GM23338 (cell line): ENCODE data around the gene AZIN2. TPM values are rescaled to one million over a fixed set of nuclear protein-coding genes. Genes with fewer than 3 reads are reported as not detected.

Experiments used
- ATAC-seq: fragments of 200-7000 bp; cut with Tn5 transposase; 3 replicates; pipeline ENCODE4 v1.9.1; 2020
- DNase-seq: peaks from one replicate; pipeline ENCODE4 v3.0.0-alpha.2; 2015; ENCODE audit warnings: low spot score
- H2AFZ ChIP-seq: fragments of 200-600 bp; sonication (generic); 2 replicates; pipeline ENCODE4 v1.8.0; 2016; ENCODE audit warnings: antibody characterized with exemption, mild to moderate bottlenecking, moderate library complexity
- H3F3A ChIP-seq: fragments of 200-600 bp; sonication (generic); replicated peaks from 2 replicates; pipeline ENCODE4 v1.8.0; 2017; ENCODE audit warnings: antibody characterized with exemption, mixed run types, low read depth
- H3K27ac ChIP-seq: fragments of 200-600 bp; sonication (generic); 2 replicates; pipeline ENCODE4 v1.6.1; 2016; ENCODE audit warnings: low read depth
- H3K27me3 ChIP-seq: fragments of 200-600 bp; sonication (generic); 2 replicates; pipeline ENCODE4 v1.8.0; 2016; ENCODE audit warnings: mild to moderate bottlenecking, mixed run types, moderate library complexity; ENCODE audit not compliant: insufficient read depth
- H3K36me3 ChIP-seq: fragments of 200-600 bp; sonication (generic); 2 replicates; pipeline ENCODE4 v1.8.0; 2016; ENCODE audit warnings: mild to moderate bottlenecking; ENCODE audit not compliant: insufficient read depth
- H3K4me1 ChIP-seq: fragments of 200-600 bp; sonication (generic); 2 replicates; pipeline ENCODE4 v1.8.0; 2016; ENCODE audit warnings: mild to moderate bottlenecking, moderate library complexity; ENCODE audit not compliant: insufficient read depth
- H3K4me2 ChIP-seq: fragments of 200-600 bp; sonication (generic); 2 replicates; pipeline ENCODE4 v1.7.1; 2017; ENCODE audit warnings: mixed run types
- H3K4me3 ChIP-seq: fragments of 200-600 bp; sonication (generic); 2 replicates; pipeline ENCODE4 v1.6.1; 2016; ENCODE audit warnings: mixed run types
- H3K79me2 ChIP-seq: fragments of 200-600 bp; sonication (generic); replicated peaks from 2 replicates; pipeline ENCODE4 v1.8.0; 2017; ENCODE audit warnings: mild to moderate bottlenecking; ENCODE audit not compliant: insufficient read depth
- H3K9me2 ChIP-seq: fragments of 200-600 bp; sonication (generic); 2 replicates; pipeline ENCODE4 v1.8.0; 2017; ENCODE audit not compliant: insufficient read depth
- H4K20me1 ChIP-seq: fragments of 200-600 bp; sonication (generic); replicated peaks from 2 replicates; pipeline ENCODE4 v1.8.0; 2017; ENCODE audit warnings: mild to moderate bottlenecking; ENCODE audit not compliant: insufficient read depth
- H3K27ac Mint-ChIP-seq: 2 replicates; pipeline ENCODE4 v1.8.0; 2020; ENCODE audit warnings: inconsistent platforms, mild to moderate bottlenecking, moderate library complexity, mixed read lengths
- H3K27me3 Mint-ChIP-seq: 3 replicates; pipeline ENCODE4 v1.8.0; 2022; ENCODE audit warnings: low read depth, mild to moderate bottlenecking, moderate library complexity, mixed read lengths, inconsistent platforms; ENCODE audit not compliant: insufficient read depth, poor library complexity
- H3K36me3 Mint-ChIP-seq: 3 replicates; pipeline ENCODE4 v1.8.0; 2021; ENCODE audit warnings: low read depth, mild to moderate bottlenecking, inconsistent platforms, moderate library complexity, mixed read lengths
- H3K4me1 Mint-ChIP-seq: 3 replicates; pipeline ENCODE4 v1.8.0; 2020; ENCODE audit warnings: mild to moderate bottlenecking, inconsistent platforms, mixed read lengths
- H3K4me3 Mint-ChIP-seq: 3 replicates; pipeline ENCODE4 v1.8.0; 2021; ENCODE audit warnings: moderate library complexity, mild to moderate bottlenecking, inconsistent platforms, mixed read lengths
- H3K9me3 Mint-ChIP-seq: 3 replicates; pipeline ENCODE4 v1.8.0; 2020; ENCODE audit warnings: moderate library complexity, mild to moderate bottlenecking, inconsistent platforms, mixed read lengths
- CREB1 ChIP-seq: fragments of 250-450 bp; sonication (Bioruptor Pico); IDR thresholded peaks from 2 replicates; pipeline ENCODE4 v1.5.0; 2020; ENCODE audit warnings: low read depth, mild to moderate bottlenecking, moderate library complexity
- JUNB ChIP-seq: IDR thresholded peaks from one replicate; pipeline ENCODE4 v1.6.1; 2016; ENCODE audit warnings: antibody characterized with exemption; ENCODE audit not compliant: unreplicated experiment
- NANOG ChIP-seq: IDR thresholded peaks from 2 replicates; pipeline ENCODE4 v1.6.1; 2016; ENCODE audit warnings: antibody characterized with exemption, borderline replicate concordance
- POLR2AphosphoS5 ChIP-seq: IDR thresholded peaks from 2 replicates; pipeline ENCODE4 v1.6.1; 2016; ENCODE audit warnings: antibody characterized with exemption, low read depth
- STAT1 ChIP-seq: IDR thresholded peaks from one replicate; pipeline ENCODE4 v1.6.1; 2016; ENCODE audit warnings: antibody characterized with exemption; ENCODE audit not compliant: unreplicated experiment
- polyA plus RNA-seq: library from polyadenylated mRNA; unstranded; fragments of >200 nt; fragmentation: Nextera tagmentation; extraction: Ambion mirVana; gene quantifications from 2 replicates; pipeline ENCODE4 v1.2.1, GENCODE V29; 2016
- total RNA-seq: library from RNA; depleted of rRNA; stranded (reverse); fragments of >200 nt; shearing (Covaris generic); gene quantifications from 2 replicates; pipeline ENCODE4 v1.2.3, GENCODE V29; 2014
- TF ChIP-seq, protein P1 (sequence below): IDR thresholded peaks from one replicate; pipeline ENCODE4 v1.6.1; 2018; ENCODE audit warnings: antibody characterized with exemption; ENCODE audit not compliant: unreplicated experiment
- TF ChIP-seq, protein P2 (sequence below), 2 experiments: fragments of 200-600 bp in 1 of 2; sonication (generic) in 1 of 2; conservative IDR thresholded peaks; 2 replicates each; pipeline versions ENCODE4 v1.5.1 to v1.6.1; 2016 to 2017; ENCODE audit warnings: antibody characterized with exemption in 2 of 2, low read depth in 2 of 2, mild to moderate bottlenecking in 2 of 2, moderate library complexity in 1 of 2
- TF ChIP-seq, protein P3 (sequence below): fragments of 250-450 bp; sonication (Bioruptor Pico); IDR thresholded peaks from 2 replicates; pipeline ENCODE4 v1.5.0; 2020; ENCODE audit warnings: mild to moderate bottlenecking, moderate library complexity

The AZIN2 gene
- total and polyA plus RNA-seq, 2 experiments from 2014 or later = 0.37 to 1.2 TPM

DNA sequence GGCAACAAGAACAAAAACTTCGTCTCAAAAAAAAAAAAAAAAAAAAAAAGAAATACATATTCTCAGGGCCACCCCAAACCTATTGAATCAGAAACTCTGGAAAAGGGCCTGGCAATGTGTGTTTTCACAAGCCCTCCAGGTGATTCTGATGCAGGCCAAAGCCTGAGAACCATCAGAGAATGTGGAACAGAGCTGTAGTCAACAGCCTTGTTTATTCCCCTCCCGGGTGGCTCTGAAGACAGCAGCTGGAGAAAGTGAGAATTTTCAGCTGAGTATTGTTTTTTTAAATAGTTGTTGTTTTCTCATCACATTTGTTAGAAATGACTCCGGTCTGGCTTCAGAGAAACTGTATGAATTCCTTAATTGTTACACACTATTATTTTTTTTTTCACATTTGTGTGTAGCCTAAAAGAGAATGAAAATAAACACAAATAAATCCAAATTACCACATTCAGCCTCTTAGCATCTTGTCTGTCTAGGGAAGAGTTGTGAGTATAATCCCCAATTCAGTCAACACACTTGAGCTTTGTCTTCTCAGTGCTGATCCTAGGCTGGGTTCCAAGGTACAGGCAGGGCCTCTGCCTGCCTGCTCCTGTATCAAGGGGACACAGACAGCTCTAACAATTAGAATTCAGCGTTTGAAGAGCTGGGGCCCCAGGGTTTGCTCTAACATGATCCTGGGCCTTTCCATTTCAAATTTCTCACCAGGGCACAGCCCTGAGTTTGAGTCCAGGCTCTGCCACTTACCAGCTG lies 6.6 kb upstream of the AZIN2 start:
- H3K4me3 ChIP-seq = no peak overlapping the region
- DNase-seq (no peak), ATAC-seq (no peak)
- Mint-ChIP-seq H3K36me3 (no peaks in the 10 kb centered on the region), H3K9me3 (no peaks in the 10 kb centered on the region), H3K27ac (no peak overlapping the region), H3K4me1 (no peaks in the 10 kb centered on the region), H3K4me3 (no peak overlapping the region), H3K27me3 (peaks cover 2% of the 10 kb centered on the region)
- H4K20me1 ChIP-seq = no peaks in the 10 kb centered on the region
- H3K9me2 ChIP-seq = 0 out of 2 replicates have a peak, but pooled peaks cover 5% of the 10 kb centered on the region
- TF ChIP-seq POLR2AphosphoS5 (no peak), CREB1 (CRISPR knock-in tag) (no peak), JUNB (no peak), STAT1 (no peak)
- TF ChIP-seq, protein P1, sequence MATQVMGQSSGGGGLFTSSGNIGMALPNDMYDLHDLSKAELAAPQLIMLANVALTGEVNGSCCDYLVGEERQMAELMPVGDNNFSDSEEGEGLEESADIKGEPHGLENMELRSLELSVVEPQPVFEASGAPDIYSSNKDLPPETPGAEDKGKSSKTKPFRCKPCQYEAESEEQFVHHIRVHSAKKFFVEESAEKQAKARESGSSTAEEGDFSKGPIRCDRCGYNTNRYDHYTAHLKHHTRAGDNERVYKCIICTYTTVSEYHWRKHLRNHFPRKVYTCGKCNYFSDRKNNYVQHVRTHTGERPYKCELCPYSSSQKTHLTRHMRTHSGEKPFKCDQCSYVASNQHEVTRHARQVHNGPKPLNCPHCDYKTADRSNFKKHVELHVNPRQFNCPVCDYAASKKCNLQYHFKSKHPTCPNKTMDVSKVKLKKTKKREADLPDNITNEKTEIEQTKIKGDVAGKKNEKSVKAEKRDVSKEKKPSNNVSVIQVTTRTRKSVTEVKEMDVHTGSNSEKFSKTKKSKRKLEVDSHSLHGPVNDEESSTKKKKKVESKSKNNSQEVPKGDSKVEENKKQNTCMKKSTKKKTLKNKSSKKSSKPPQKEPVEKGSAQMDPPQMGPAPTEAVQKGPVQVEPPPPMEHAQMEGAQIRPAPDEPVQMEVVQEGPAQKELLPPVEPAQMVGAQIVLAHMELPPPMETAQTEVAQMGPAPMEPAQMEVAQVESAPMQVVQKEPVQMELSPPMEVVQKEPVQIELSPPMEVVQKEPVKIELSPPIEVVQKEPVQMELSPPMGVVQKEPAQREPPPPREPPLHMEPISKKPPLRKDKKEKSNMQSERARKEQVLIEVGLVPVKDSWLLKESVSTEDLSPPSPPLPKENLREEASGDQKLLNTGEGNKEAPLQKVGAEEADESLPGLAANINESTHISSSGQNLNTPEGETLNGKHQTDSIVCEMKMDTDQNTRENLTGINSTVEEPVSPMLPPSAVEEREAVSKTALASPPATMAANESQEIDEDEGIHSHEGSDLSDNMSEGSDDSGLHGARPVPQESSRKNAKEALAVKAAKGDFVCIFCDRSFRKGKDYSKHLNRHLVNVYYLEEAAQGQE = no peak
- no peaks in the 10 kb centered on the region for H3K79me2 ChIP-seq
- no peaks in the 10 kb centered on the region for H3F3A ChIP-seq
- H3K4me1 ChIP-seq = no peaks in the 10 kb centered on the region
- H3K27ac ChIP-seq = no peak overlapping the region
- H3K27me3 ChIP-seq = no peaks in the 10 kb centered on the region
- no peak overlapping the region for H2AFZ ChIP-seq
- H3K4me2 ChIP-seq = no peak overlapping the region
- no peaks in the 10 kb centered on the region for H3K36me3 ChIP-seq

DNA sequence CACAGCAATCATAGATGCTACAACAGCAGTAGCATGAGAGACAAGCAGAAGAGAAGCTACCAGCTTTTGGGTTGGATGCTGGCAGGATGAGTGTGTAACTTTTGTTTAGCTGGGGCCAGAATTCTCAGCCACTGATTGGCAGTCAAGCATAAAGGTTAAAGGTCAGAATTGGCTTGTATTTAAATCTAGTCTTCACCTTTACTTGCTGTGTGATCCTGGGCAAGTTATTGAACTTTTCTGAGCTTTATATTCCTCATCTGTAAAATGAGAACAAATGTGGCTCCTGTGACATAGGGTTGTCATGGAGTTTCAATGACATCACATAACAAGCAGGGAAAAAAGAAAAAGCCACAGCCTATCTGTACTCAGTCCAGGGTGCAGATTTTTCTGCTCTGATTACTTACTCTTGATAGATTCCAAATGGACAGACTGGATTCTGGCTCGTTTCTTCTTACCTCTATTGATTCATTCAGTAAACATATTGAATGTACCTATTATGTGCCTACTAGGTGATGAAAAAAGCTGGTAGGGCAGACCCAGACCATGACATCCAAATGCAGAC lies 2.8 kb upstream of the AZIN2 start:
- H3K4me1 ChIP-seq = peaks cover 11% of the 10 kb centered on the region; the same call in 1 of the 2 replicates
- H3K4me2 ChIP-seq = no peak overlapping the region
- H3K27me3 Mint-ChIP-seq = peaks cover 23% of the 10 kb centered on the region
- no peaks in the 10 kb centered on the region; the same call in 2 of the 3 replicates for H3K36me3 Mint-ChIP-seq
- H3K27me3 ChIP-seq = peaks cover 34% of the 10 kb centered on the region
- H3K9me2 ChIP-seq = no peaks in the 10 kb centered on the region
- no peak for ATAC-seq
- H3K36me3 ChIP-seq = no peaks in the 10 kb centered on the region
- H3K4me3 ChIP-seq = no peak overlapping the region
- no peak overlapping the region for H3K27ac ChIP-seq
- H3K79me2 ChIP-seq = no peaks in the 10 kb centered on the region
- H4K20me1 ChIP-seq = no peaks in the 10 kb centered on the region
- H3K4me1 Mint-ChIP-seq = peaks cover 10% of the 10 kb centered on the region
- no peak overlapping the region for H3K27ac Mint-ChIP-seq
- H3K9me3 Mint-ChIP-seq = no peaks in the 10 kb centered on the region
- H3F3A ChIP-seq = no peaks in the 10 kb centered on the region
- no peak overlapping the region for H2AFZ ChIP-seq
- no peak for DNase-seq
- no peak overlapping the region for H3K4me3 Mint-ChIP-seq
- TF ChIP-seq, protein P2, sequence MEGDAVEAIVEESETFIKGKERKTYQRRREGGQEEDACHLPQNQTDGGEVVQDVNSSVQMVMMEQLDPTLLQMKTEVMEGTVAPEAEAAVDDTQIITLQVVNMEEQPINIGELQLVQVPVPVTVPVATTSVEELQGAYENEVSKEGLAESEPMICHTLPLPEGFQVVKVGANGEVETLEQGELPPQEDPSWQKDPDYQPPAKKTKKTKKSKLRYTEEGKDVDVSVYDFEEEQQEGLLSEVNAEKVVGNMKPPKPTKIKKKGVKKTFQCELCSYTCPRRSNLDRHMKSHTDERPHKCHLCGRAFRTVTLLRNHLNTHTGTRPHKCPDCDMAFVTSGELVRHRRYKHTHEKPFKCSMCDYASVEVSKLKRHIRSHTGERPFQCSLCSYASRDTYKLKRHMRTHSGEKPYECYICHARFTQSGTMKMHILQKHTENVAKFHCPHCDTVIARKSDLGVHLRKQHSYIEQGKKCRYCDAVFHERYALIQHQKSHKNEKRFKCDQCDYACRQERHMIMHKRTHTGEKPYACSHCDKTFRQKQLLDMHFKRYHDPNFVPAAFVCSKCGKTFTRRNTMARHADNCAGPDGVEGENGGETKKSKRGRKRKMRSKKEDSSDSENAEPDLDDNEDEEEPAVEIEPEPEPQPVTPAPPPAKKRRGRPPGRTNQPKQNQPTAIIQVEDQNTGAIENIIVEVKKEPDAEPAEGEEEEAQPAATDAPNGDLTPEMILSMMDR (conservative IDR thresholded peaks at IDR 0.05; ENCODE audit: low read depth in 2 of 2) = no peak
- TF ChIP-seq, protein P3, sequence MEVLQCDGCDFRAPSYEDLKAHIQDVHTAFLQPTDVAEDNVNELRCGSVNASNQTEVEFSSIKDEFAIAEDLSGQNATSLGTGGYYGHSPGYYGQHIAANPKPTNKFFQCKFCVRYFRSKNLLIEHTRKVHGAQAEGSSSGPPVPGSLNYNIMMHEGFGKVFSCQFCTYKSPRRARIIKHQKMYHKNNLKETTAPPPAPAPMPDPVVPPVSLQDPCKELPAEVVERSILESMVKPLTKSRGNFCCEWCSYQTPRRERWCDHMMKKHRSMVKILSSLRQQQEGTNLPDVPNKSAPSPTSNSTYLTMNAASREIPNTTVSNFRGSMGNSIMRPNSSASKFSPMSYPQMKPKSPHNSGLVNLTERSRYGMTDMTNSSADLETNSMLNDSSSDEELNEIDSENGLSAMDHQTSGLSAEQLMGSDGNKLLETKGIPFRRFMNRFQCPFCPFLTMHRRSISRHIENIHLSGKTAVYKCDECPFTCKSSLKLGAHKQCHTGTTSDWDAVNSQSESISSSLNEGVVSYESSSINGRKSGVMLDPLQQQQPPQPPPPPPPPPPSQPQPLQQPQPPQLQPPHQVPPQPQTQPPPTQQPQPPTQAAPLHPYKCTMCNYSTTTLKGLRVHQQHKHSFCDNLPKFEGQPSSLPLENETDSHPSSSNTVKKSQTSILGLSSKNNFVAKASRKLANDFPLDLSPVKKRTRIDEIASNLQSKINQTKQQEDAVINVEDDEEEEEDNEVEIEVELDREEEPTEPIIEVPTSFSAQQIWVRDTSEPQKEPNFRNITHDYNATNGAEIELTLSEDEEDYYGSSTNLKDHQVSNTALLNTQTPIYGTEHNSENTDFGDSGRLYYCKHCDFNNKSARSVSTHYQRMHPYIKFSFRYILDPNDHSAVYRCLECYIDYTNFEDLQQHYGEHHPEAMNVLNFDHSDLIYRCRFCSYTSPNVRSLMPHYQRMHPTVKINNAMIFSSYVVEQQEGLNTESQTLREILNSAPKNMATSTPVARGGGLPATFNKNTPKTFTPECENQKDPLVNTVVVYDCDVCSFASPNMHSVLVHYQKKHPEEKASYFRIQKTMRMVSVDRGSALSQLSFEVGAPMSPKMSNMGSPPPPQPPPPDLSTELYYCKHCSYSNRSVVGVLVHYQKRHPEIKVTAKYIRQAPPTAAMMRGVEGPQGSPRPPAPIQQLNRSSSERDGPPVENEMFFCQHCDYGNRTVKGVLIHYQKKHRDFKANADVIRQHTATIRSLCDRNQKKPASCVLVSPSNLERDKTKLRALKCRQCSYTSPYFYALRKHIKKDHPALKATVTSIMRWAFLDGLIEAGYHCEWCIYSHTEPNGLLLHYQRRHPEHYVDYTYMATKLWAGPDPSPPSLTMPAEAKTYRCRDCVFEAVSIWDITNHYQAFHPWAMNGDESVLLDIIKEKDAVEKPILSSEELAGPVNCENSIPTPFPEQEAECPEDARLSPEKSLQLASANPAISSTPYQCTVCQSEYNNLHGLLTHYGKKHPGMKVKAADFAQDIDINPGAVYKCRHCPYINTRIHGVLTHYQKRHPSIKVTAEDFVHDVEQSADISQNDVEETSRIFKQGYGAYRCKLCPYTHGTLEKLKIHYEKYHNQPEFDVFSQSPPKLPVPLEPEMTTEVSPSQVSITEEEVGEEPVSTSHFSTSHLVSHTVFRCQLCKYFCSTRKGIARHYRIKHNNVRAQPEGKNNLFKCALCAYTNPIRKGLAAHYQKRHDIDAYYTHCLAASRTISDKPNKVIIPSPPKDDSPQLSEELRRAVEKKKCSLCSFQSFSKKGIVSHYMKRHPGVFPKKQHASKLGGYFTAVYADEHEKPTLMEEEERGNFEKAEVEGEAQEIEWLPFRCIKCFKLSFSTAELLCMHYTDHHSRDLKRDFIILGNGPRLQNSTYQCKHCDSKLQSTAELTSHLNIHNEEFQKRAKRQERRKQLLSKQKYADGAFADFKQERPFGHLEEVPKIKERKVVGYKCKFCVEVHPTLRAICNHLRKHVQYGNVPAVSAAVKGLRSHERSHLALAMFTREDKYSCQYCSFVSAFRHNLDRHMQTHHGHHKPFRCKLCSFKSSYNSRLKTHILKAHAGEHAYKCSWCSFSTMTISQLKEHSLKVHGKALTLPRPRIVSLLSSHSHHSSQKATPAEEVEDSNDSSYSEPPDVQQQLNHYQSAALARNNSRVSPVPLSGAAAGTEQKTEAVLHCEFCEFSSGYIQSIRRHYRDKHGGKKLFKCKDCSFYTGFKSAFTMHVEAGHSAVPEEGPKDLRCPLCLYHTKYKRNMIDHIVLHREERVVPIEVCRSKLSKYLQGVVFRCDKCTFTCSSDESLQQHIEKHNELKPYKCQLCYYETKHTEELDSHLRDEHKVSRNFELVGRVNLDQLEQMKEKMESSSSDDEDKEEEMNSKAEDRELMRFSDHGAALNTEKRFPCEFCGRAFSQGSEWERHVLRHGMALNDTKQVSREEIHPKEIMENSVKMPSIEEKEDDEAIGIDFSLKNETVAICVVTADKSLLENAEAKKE (CRISPR knock-in tag) = no peak
- TF ChIP-seq NANOG = no peak
- no peak for TF ChIP-seq POLR2AphosphoS5
